H9 (cell line): ENCODE measurements around the gene DOCK2. TPM values are rescaled to one million over a fixed set of nuclear protein-coding genes. Genes with fewer than 3 reads are reported as not detected.

ENCODE experiments used
- DNase-seq: peaks from one replicate; pipeline ENCODE4 v3.0.0-alpha.2; 2017
- H2AFZ ChIP-seq: one replicate; pipeline ENCODE4 v1.6.1; 2013; ENCODE audit warnings: mild to moderate bottlenecking, low read length, control low read depth, moderate library complexity
- H2AK5ac ChIP-seq: 2 replicates; pipeline ENCODE4 v1.6.1; 2013; ENCODE audit warnings: low read length, control low read depth, mixed read lengths; ENCODE audit not compliant: insufficient read length
- H2BK120ac ChIP-seq: one replicate; pipeline ENCODE4 v1.6.1; 2013; ENCODE audit warnings: low read depth, mild to moderate bottlenecking, low read length, control low read depth, inconsistent platforms; ENCODE audit not compliant: poor library complexity, severe bottlenecking
- H2BK12ac ChIP-seq: 2 replicates; pipeline ENCODE4 v1.6.1; 2013; ENCODE audit warnings: low read length, control low read depth, mixed read lengths, low read depth; ENCODE audit not compliant: insufficient read length
- H2BK15ac ChIP-seq: 2 replicates; pipeline ENCODE4 v1.6.1; 2013; ENCODE audit warnings: low read depth, low read length, control low read depth
- H2BK20ac ChIP-seq: one replicate; pipeline ENCODE4 v1.6.1; 2013; ENCODE audit warnings: low read depth, mild to moderate bottlenecking, low read length, control low read depth, inconsistent platforms; ENCODE audit not compliant: poor library complexity, severe bottlenecking
- H2BK5ac ChIP-seq: 2 replicates; pipeline ENCODE4 v1.6.1; 2013; ENCODE audit warnings: low read length, control low read depth, mixed read lengths; ENCODE audit not compliant: insufficient read length
- H3K14ac ChIP-seq: 2 replicates; pipeline ENCODE4 v1.6.1; 2013; ENCODE audit warnings: low read length, control low read depth; ENCODE audit not compliant: insufficient read depth
- H3K18ac ChIP-seq: 2 replicates; pipeline ENCODE4 v1.6.1; 2013; ENCODE audit warnings: low read depth, mild to moderate bottlenecking, mixed read lengths, low read length, control low read depth; ENCODE audit not compliant: insufficient read length
- H3K23ac ChIP-seq: 2 replicates; pipeline ENCODE4 v1.6.1; 2013; ENCODE audit warnings: low read length, control low read depth, mixed read lengths, low read depth; ENCODE audit not compliant: insufficient read length
- H3K23me2 ChIP-seq: 2 replicates; pipeline ENCODE4 v1.6.1; 2013; ENCODE audit warnings: low read depth, mild to moderate bottlenecking, mixed read lengths, low read length, control low read depth; ENCODE audit not compliant: insufficient read length, poor library complexity, severe bottlenecking
- H3K27ac ChIP-seq: 2 replicates; pipeline ENCODE4 v1.5.1; 2013; ENCODE audit warnings: low read length, control low read depth, mixed read lengths, low read depth; ENCODE audit not compliant: insufficient read length
- H3K27me3 ChIP-seq: 2 replicates; pipeline ENCODE4 v1.6.1; 2013; ENCODE audit warnings: low read length, control low read depth, inconsistent platforms; ENCODE audit not compliant: insufficient read depth
- H3K4ac ChIP-seq: 2 replicates; pipeline ENCODE4 v1.6.1; 2013; ENCODE audit warnings: low read depth, mild to moderate bottlenecking, control low read depth, inconsistent platforms, low read length, moderate library complexity
- H3K4me1 ChIP-seq: 2 replicates; pipeline ENCODE4 v1.6.1; 2013; ENCODE audit warnings: low read length, control low read depth, inconsistent platforms; ENCODE audit not compliant: insufficient read depth
- H3K4me2 ChIP-seq: 2 replicates; pipeline ENCODE4 v1.6.1; 2013; ENCODE audit warnings: low read length, control low read depth, mixed read lengths; ENCODE audit not compliant: insufficient read length, insufficient read depth
- H3K56ac ChIP-seq: 2 replicates; pipeline ENCODE4 v1.6.1; 2013; ENCODE audit warnings: low read depth, mild to moderate bottlenecking, mixed read lengths, low read length, control low read depth; ENCODE audit not compliant: insufficient read length
- H3K79me1 ChIP-seq: 2 replicates; pipeline ENCODE4 v1.6.1; 2013; ENCODE audit warnings: low read depth, mild to moderate bottlenecking, moderate library complexity, low read length, control low read depth, inconsistent platforms; ENCODE audit not compliant: insufficient read depth, poor library complexity, severe bottlenecking
- H3K79me2 ChIP-seq: 2 replicates; pipeline ENCODE4 v1.6.1; 2013; ENCODE audit warnings: low read length, control low read depth, inconsistent platforms; ENCODE audit not compliant: insufficient read depth
- H3K9ac ChIP-seq: 2 replicates; pipeline ENCODE4 v1.6.1; 2013; ENCODE audit warnings: low read length, control low read depth, mixed read lengths; ENCODE audit not compliant: insufficient read length; ENCODE audit errors: extremely low read depth
- H3K9me3 ChIP-seq: one replicate; pipeline ENCODE4 v1.6.1; 2013; ENCODE audit warnings: low read depth, low read length, inconsistent platforms; ENCODE audit not compliant: control insufficient read depth
- H3T11ph ChIP-seq: one replicate; pipeline ENCODE4 v1.6.1; 2013; ENCODE audit warnings: mild to moderate bottlenecking, low read length, control low read depth, inconsistent platforms
- H4K20me1 ChIP-seq: one replicate; pipeline ENCODE4 v1.6.1; 2013; ENCODE audit not compliant: control insufficient read depth, insufficient read length, insufficient read depth
- H4K5ac ChIP-seq: 2 replicates; pipeline ENCODE4 v1.6.1; 2013; ENCODE audit warnings: low read depth, mild to moderate bottlenecking, mixed read lengths, low read length, control low read depth; ENCODE audit not compliant: insufficient read length
- H4K8ac ChIP-seq: replicated peaks from 2 replicates; pipeline ENCODE4 v1.6.1; 2013; ENCODE audit warnings: low read length, control low read depth, mixed read lengths, low read depth; ENCODE audit not compliant: insufficient read length
- H4K91ac ChIP-seq: 2 replicates; pipeline ENCODE4 v1.6.1; 2013; ENCODE audit warnings: low read depth, mild to moderate bottlenecking, moderate library complexity, mixed read lengths, low read length, control low read depth; ENCODE audit not compliant: insufficient read length
- H3K27ac Mint-ChIP-seq, 3 experiments: 2 replicates in 2 of 3; 3 replicates in 1 of 3; pipeline ENCODE4 v1.8.0; 2020 to 2021; ENCODE audit warnings: mixed read lengths in 3 of 3, mild to moderate bottlenecking in 1 of 3, moderate library complexity in 1 of 3
- H3K27me3 Mint-ChIP-seq: 2 replicates; pipeline ENCODE4 v1.8.0; 2021; ENCODE audit warnings: low read depth, mild to moderate bottlenecking, moderate library complexity, mixed read lengths
- H3K36me3 Mint-ChIP-seq, 3 experiments: 2 replicates in 2 of 3; 3 replicates in 1 of 3; pipeline ENCODE4 v1.8.0; 2020 to 2021; ENCODE audit warnings: low read depth in 3 of 3, mixed read lengths in 3 of 3; ENCODE audit not compliant: insufficient read depth in 1 of 3
- H3K4me1 Mint-ChIP-seq, 2 experiments: 2 replicates each; pipeline ENCODE4 v1.8.0; 2020; ENCODE audit warnings: mixed read lengths in 2 of 2
- H3K4me3 Mint-ChIP-seq, 2 experiments: 2 replicates in 1 of 2; 3 replicates in 1 of 2; pipeline ENCODE4 v1.8.0; 2020 to 2021; ENCODE audit warnings: mild to moderate bottlenecking in 2 of 2, mixed read lengths in 2 of 2, moderate library complexity in 1 of 2
- H3K9me3 Mint-ChIP-seq, 2 experiments: 2 replicates in 1 of 2; 3 replicates in 1 of 2; pipeline ENCODE4 v1.8.0; 2020; ENCODE audit warnings: mild to moderate bottlenecking in 2 of 2, mixed read lengths in 2 of 2, moderate library complexity in 1 of 2
- CTCF ChIP-seq: fragments of 200-600 bp; sonication (generic); conservative IDR thresholded peaks from 3 replicates; pipeline ENCODE4 v1.8.0; 2021; ENCODE audit warnings: antibody characterized with exemption, mild to moderate bottlenecking
- WGBS: extraction: QIAGEN DNeasy Blood & Tissue Kit; methylation state at CpG from one replicate; pipeline ENCODE4 v1.1.7; 2013; ENCODE audit warnings: missing lambda C conversion rate, low lambda C conversion rate, mixed read lengths; ENCODE audit not compliant: insufficient read length; ENCODE audit errors: extremely low coverage; 5-methylcytosine and 5-hydroxymethylcytosine counted together
- total RNA-seq: library from RNA; stranded (reverse); gene quantifications from 2 replicates; pipeline ENCODE4 v1.2.1, GENCODE V29; 2021

Gene DOCK2
- total RNA-seq, 1 experiment from 2014 or later, result 7.8 TPM

- no CpG with 5 or more reads among the region's 2 CpGs for WGBS
- Mint-ChIP-seq H3K36me3 (no peaks in the 10 kb centered on the region), H3K4me1 (no peaks in the 10 kb centered on the region), H3K27ac (no peak overlapping the region), H3K27me3 (no peaks in the 10 kb centered on the region; the same call in 1 of the 2 replicates), H3K9me3 (no peaks in the 10 kb centered on the region), H3K4me3 (no peak overlapping the region)
- Histone ChIP-seq H3K23me2 (no peaks in the 10 kb centered on the region), H4K91ac (no peak overlapping the region), H2BK120ac (no peak overlapping the region), H2AFZ (no peak overlapping the region), H2BK15ac (no peak overlapping the region), H3K18ac (no peak overlapping the region), H2BK5ac (no peak overlapping the region), H3T11ph (no peak overlapping the region), H2BK12ac (no peak overlapping the region), H3K79me2 (no peaks in the 10 kb centered on the region), H3K79me1 (no peaks in the 10 kb centered on the region), H3K4me2 (no peak overlapping the region), H3K56ac (no peak overlapping the region), H3K9ac (no peak overlapping the region), H3K27me3 (no peaks in the 10 kb centered on the region), H3K27ac (no peak overlapping the region), H3K9me3 (no peaks in the 10 kb centered on the region), H3K4ac (no peak overlapping the region), H4K8ac (no peak overlapping the region), H2BK20ac (no peak overlapping the region), H2AK5ac (no peak overlapping the region), H3K4me1 (no peaks in the 10 kb centered on the region), H3K14ac (no peak overlapping the region), H4K5ac (no peak overlapping the region), H4K20me1 (no peaks in the 10 kb centered on the region), H3K23ac (no peak overlapping the region)
- DNase-seq, result no peak
- no peak for TF ChIP-seq CTCF
Observed at GRCh38 chr5:169861934-169862333, 224.9 kb downstream of the DOCK2 start.
